ENCODE measurements around the gene RENBP. TPM values are rescaled to one million over a fixed set of nuclear protein-coding genes. Genes with fewer than 3 reads are reported as not detected.
A peak's percentile ranks its signal among the peaks of the same experiment; 100 is the strongest.

RENBP gene
- total and polyA plus RNA-seq, 9 of the 15 experiments (the other 6 are each of a cell fraction or from before 2014, with no cell fraction given) = 0.07 to 14.8 (median 10.6) TPM; not detected in 1

GRCh38 chrX:153927922-153928760 is 16.3 kb downstream of the RENBP start (continued):
- TF ChIP-seq TCF7L2 (IDR thresholded peaks at IDR 0.05; ENCODE audit: low read depth, low read length) (no peak), RB1 (IDR thresholded peaks at IDR 0.05; ENCODE audit: low read depth) (peak; percentile 64; the same call in 1 of the 2 replicates), HBP1 (CRISPR knock-in tag; IDR thresholded peaks at IDR 0.05) (no peak), ZNF217 (CRISPR knock-in tag; IDR thresholded peaks at IDR 0.05) (no peak), GTF2F1 (IDR thresholded peaks at IDR 0.05; ENCODE audit: low read depth, low read length) (no peak), ZNF507 (tag; conservative IDR thresholded peaks at IDR 0.05) (no peak), ARID2 (IDR thresholded peaks at IDR 0.05) (no peak), BDP1 (IDR thresholded peaks at IDR 0.05; ENCODE audit: insufficient read depth, insufficient read length) (no peak), ZBTB11 (CRISPR knock-in tag; IDR thresholded peaks at IDR 0.05) (peak in 1 of 3 experiments; percentile 73; a peak in 1 of 6 replicates), BHLHE40 (IDR thresholded peaks at IDR 0.05; ENCODE audit: low read length) (peak; percentile 96), SMC3 (conservative IDR thresholded peaks at IDR 0.05; ENCODE audit: insufficient read depth, low read depth, low read length) (no peak), ZNF121 (CRISPR knock-in tag; conservative IDR thresholded peaks at IDR 0.05) (no peak), SIX5 (IDR thresholded peaks at IDR 0.05; ENCODE audit: borderline replicate concordance in 1 of 2, insufficient read depth in 1 of 2, low read depth in 1 of 2, low read length in 2 of 2) (no peak), FOXO4 (CRISPR knock-in tag; IDR thresholded peaks at IDR 0.05) (no peak), TRIM24 (IDR thresholded peaks at IDR 0.05) (no peak), ZNF140 (CRISPR knock-in tag; IDR thresholded peaks at IDR 0.05) (no peak), THAP7 (CRISPR knock-in tag; IDR thresholded peaks at IDR 0.05) (no peak), RCOR1 (IDR thresholded peaks at IDR 0.05; ENCODE audit: borderline replicate concordance in 1 of 2, low read depth in 2 of 2, low read length in 2 of 2) (no peak), ZSCAN29 (IDR thresholded peaks at IDR 0.05) (no peak), TFAM (CRISPR knock-in tag; conservative IDR thresholded peaks at IDR 0.05) (no peak), SETDB1 (IDR thresholded peaks at IDR 0.05; ENCODE audit: low read length) (no peak), ZNF143 (CRISPR knock-in tag; IDR thresholded peaks at IDR 0.05) (no peak)
